GM18951 (cell line): ENCODE results near the gene STPG4.
"Not testable (repeated sequence)": the region's sequence is repeated elsewhere in the genome, so short reads cannot be mapped to it uniquely, and the experiment has no call there.

Source experiments
- POLR2A ChIP-seq: IDR thresholded peaks from 4 replicates; pipeline ENCODE4 v1.6.1; 2011; ENCODE audit warnings: mild to moderate bottlenecking; ENCODE audit not compliant: insufficient read length, insufficient read depth; ENCODE audit errors: extremely low read depth
- in situ Hi-C: fragments of 300-500 bp; cut with MboI; formaldehyde crosslinking; loops from one replicate; pipeline ENCODE4 v1.12.0; 2022; ENCODE audit warnings: low sequenced_read_pairs, mixed read lengths, inconsistent platforms; ENCODE audit not compliant: unreplicated experiment

STPG4 gene

GRCh38 chr2:47129191-47129706 lies 25.9 kb downstream of the STPG4 start:
- TF ChIP-seq POLR2A, result no peak
- in situ Hi-C loops, result no loop called here

GRCh38 chr2:47128705-47129104 lies 26.4 kb downstream of the STPG4 start:
- TF ChIP-seq POLR2A, result no peak
- in situ Hi-C loops, result no loop called here

- in situ Hi-C loops, result no loop called here
- TF ChIP-seq POLR2A, result no peak
These were observed 27.1 kb downstream of the STPG4 start for GRCh38 chr2:47127862-47128543.

- no peak for TF ChIP-seq POLR2A
- in situ Hi-C loops, result no loop called here
These were observed 28.3 kb downstream of the STPG4 start for GRCh38 chr2:47126783-47127182.

- in situ Hi-C loops, result not testable (repeated sequence)
These were observed 30.4 kb downstream of the STPG4 start for GRCh38 chr2:47124740-47125139.

- in situ Hi-C loops, result not testable (repeated sequence)
These were observed 34.7 kb downstream of the STPG4 start for GRCh38 chr2:47120424-47120823.

GRCh38 chr2:47119001-47119400 lies 36.1 kb downstream of the STPG4 start:
- TF ChIP-seq POLR2A, result no peak
- in situ Hi-C loops, result no loop called here

- in situ Hi-C loops, result no loop called here
- TF ChIP-seq POLR2A, result no peak
These were observed 36.5 kb downstream of the STPG4 start for GRCh38 chr2:47118581-47118980.

- TF ChIP-seq POLR2A, result no peak
- in situ Hi-C loops, result no loop called here
These were observed 42.3 kb downstream of the STPG4 start for GRCh38 chr2:47112665-47113435.

- in situ Hi-C loops, result no loop called here
- no peak for TF ChIP-seq POLR2A
These were observed 45.4 kb downstream of the STPG4 start for GRCh38 chr2:47109680-47110079.

GRCh38 chr2:47109007-47109375 lies 46.1 kb downstream of the STPG4 start:
- in situ Hi-C loops, result no loop called here
- no peak for TF ChIP-seq POLR2A

- in situ Hi-C loops, result not testable (repeated sequence)
These were observed 46.7 kb downstream of the STPG4 start for GRCh38 chr2:47108267-47109006.

GRCh38 chr2:47107201-47107600 lies 47.9 kb downstream of the STPG4 start:
- in situ Hi-C loops, result not testable (repeated sequence)

- in situ Hi-C loops, result not testable (repeated sequence)
These were observed 48.9 kb downstream of the STPG4 start for GRCh38 chr2:47106231-47106630.

- in situ Hi-C loops, result not testable (repeated sequence)
These were observed 55.4 kb downstream of the STPG4 start for GRCh38 chr2:47099712-47100111.
